Duodenal mucosa (tissue), 2 donors: Measurements from ENCODE around the gene TLE4.
"Not testable (repeated sequence)": the region's sequence is repeated elsewhere in the genome, so short reads cannot be mapped to it uniquely, and the experiment has no call there.

ENCODE experiments used
- H3K27ac ChIP-seq: one replicate; pipeline ENCODE4 v1.7.0; 2013; ENCODE audit warnings: low read depth, low read length
- H3K27me3 ChIP-seq, 2 donors: one replicate each; pipeline ENCODE4 v1.7.0; 2013; ENCODE audit warnings: low read length in 2 of 2, control low read depth in 1 of 2; ENCODE audit not compliant: insufficient read depth in 2 of 2, control insufficient read depth in 1 of 2
- H3K36me3 ChIP-seq, 2 donors: one replicate each; pipeline ENCODE4 v1.7.0; 2013; ENCODE audit warnings: low read length in 2 of 2, control low read depth in 1 of 2; ENCODE audit not compliant: insufficient read depth in 2 of 2, control insufficient read depth in 1 of 2
- H3K4me1 ChIP-seq, 2 donors: one replicate each; pipeline ENCODE4 v1.7.0; 2013; ENCODE audit warnings: low read length in 2 of 2, control low read depth in 1 of 2; ENCODE audit not compliant: insufficient read depth in 2 of 2, control insufficient read depth in 1 of 2
- H3K4me3 ChIP-seq, 2 donors: one replicate each; pipeline ENCODE4 v1.7.0; 2013; ENCODE audit warnings: low read length in 2 of 2, low read depth in 1 of 2
- H3K9ac ChIP-seq, 2 donors: one replicate each; pipeline ENCODE4 v1.7.0; 2013; ENCODE audit warnings: low read length in 2 of 2, low read depth in 1 of 2
- H3K9me3 ChIP-seq, 2 donors: one replicate each; pipeline ENCODE4 v1.7.0; 2013; ENCODE audit warnings: low read length in 2 of 2, control low read depth in 1 of 2; ENCODE audit not compliant: control insufficient read depth in 1 of 2

TLE4 gene

DNA sequence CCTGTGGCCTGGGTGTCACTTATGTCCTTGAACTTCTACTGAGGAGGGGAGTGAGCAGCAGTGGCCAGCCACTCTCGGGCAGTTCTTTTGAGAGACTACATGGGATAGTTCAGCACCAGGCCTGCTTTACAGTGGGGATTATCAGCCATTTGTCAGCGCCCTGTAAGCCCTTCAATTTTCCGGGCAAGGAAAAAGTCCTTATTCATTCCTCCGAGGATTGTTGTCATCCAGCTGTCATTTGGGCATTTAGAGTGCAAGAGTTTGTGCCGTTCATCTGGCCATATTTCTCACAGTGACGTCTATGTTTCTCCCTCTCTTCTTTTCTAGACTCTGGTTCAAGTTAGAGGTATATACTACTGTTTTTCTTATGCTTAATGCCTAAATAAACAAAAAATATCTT lies 172.8 kb downstream of the TLE4 start:
- Histone ChIP-seq H3K4me1 (no peaks in the 10 kb centered on the region), H3K36me3 (no peaks in the 10 kb centered on the region), H3K27me3 (no peaks in the 10 kb centered on the region), H3K9ac (no peak overlapping the region), H3K9me3 (no peaks in the 10 kb centered on the region), H3K4me3 (no peak overlapping the region), H3K27ac (no peak overlapping the region)

DNA sequence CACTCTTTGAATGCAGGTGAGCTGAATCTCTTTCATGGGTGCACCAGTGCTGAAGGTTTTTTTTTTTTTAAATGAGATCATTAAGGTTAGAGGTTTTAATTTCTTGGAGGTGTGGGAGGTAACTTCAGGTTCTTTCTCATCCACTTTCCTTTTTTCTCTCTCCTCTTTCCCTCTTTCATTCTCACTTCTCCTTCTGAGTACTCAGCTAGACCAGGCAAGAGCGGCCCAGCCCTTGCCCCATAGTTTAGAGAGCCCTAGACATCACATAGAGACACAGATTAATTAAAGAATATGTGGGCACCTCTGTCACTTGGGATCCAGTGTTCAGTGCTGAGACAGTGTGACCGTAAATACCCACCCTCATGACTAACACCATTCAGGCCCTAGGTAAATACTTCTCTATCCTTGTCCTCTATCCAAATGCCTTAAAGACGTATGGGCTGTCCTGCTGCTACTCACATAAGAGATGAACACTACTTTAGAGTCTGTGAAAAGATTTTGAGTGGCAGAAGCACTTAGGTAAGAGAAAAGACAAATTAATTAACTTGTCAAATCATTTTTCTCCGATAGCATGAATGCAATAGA lies 174.1 kb downstream of the TLE4 start:
- Histone ChIP-seq H3K27ac (no peak overlapping the region), H3K4me3 (no peak overlapping the region)

DNA sequence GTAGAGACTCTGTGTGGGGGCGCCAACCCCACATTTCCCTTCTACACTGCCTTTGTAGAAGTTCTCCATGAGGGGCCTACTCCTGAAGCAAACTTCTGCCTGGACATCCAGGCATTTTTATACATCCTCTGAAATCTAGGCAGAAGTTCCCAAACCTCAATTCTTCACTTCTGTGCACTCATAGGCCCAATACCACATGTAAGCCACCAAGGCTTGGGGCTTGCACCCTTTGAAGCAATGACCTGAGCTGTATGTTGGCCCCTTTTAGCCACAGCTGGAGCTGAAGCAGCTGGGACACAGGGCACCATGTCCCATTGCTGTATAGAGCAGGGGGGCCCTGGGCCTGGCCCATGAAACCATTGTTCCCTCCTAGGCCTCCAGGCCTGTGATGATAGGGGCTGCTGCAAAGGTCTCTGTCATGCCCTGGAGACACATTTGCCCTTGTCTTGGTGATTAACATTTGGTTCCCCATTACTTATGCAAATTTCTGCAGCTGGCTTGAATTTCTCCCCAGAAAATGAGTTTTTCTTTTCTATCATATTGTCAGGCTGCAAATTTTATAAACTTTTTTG lies 180.2 kb downstream of the TLE4 start:
- not testable (repeated sequence) for H3K27ac ChIP-seq, H3K9me3 ChIP-seq, H3K36me3 ChIP-seq, H3K4me3 ChIP-seq, H3K4me1 ChIP-seq, H3K9ac ChIP-seq, H3K27me3 ChIP-seq

More for the DNA sequence above, 174.1 kb downstream of the TLE4 start:
- no peaks in the 10 kb centered on the region for H3K36me3 ChIP-seq
- no peaks in the 10 kb centered on the region for H3K27me3 ChIP-seq
- no peak overlapping the region for H3K9ac ChIP-seq
- no peaks in the 10 kb centered on the region for H3K4me1 ChIP-seq
- no peaks in the 10 kb centered on the region for H3K9me3 ChIP-seq

DNA sequence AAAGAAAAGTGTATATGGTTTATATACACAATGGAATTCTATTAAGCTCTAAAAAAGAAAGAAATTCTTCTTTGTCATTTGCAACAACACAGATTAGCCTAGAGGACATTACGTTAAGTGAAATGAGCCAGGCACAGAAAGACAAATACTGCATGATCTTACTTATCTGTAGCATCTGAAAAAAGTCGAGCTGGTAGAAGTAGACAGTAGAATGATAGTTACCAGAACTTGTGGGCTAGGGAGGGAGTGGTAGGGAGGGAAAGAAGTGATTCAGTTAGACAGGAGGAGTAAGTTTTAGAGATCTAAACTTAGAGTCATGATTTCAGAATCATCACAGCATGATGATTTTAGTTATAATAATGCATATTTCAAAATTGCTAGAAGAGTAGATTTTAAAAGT lies 184.6 kb downstream of the TLE4 start:
- Histone ChIP-seq H3K9ac (no peak overlapping the region), H3K4me1 (no peaks in the 10 kb centered on the region), H3K36me3 (no peaks in the 10 kb centered on the region), H3K4me3 (no peak overlapping the region), H3K27ac (no peak overlapping the region), H3K9me3 (no peaks in the 10 kb centered on the region), H3K27me3 (no peaks in the 10 kb centered on the region)

DNA sequence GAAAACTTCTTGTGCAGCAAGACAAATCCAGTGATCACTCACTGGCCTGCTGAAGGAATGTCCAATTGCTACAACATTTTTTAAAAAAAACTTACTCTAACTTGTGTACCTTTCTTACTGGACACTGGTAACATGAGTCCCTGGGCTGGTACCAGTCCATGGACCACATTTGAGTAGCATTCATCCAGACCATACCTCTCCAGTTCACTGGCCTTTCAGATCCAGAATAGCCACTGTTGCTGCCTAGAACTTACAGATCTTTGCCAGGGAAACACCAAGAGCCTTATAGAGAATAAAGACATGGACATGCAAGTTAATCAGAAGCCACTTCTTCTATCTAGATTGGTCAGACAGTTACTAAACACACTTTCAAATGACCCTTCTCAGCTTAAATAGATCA lies 185.3 kb downstream of the TLE4 start:
- Histone ChIP-seq H3K4me3 (no peak overlapping the region), H3K27me3 (no peaks in the 10 kb centered on the region), H3K27ac (no peak overlapping the region), H3K36me3 (no peaks in the 10 kb centered on the region), H3K9ac (no peak overlapping the region), H3K4me1 (no peaks in the 10 kb centered on the region), H3K9me3 (no peaks in the 10 kb centered on the region)

DNA sequence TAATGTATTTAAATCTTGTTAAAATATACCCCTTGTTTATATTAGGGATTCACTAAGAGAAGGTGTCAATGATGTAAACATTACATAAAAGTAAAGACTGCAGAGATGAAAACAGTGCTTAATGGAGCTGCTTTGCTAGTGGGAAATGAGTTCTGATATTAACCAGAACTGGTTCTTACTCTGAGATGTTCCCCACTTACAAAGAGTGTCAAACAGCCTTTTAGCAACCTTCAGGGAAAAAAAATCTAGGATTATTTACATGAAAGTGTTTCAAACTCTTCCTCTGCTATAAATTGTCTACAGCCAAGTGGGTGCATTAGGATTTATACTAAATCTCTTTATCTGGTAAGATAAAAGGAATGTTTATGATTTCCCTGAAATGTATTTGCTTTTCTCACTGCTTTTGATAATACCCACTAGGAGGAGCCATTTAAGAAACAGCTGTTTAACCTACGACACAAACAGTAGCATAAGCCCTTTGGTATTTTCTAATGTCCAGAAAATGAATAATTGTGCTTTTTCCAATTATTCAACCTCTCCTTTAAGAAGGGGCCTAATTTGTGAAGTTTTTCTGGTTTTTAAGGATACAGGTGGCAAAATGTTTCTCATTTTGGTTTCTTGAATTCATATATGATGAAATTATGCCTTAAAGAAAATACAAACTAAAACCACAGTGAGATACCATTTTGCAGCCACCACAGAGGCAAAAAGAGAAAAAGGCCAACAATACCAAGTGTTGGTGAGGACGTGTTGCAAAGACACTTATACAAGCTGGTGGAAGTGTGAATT lies 186.3 kb downstream of the TLE4 start:
- H3K4me3 ChIP-seq, result no peak overlapping the region
- no peak overlapping the region for H3K27ac ChIP-seq

DNA sequence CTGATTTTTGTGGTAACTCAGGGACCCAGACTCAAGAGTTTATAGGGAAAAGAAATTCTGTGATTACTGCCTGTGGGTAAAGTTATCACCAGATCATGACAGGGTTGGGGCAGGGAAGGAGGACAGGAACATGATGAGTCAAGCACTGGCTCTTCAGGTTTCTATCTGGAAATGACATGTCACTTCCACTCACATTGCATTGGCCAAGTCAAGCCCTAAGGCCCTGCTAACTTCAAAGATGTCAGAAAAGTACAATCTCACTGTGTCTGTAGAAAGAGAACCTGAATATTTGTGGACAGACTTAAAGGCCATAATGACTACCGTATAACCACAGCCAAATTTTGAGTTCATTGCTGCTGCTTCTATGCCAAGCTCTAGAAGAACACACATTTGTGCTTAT lies 187.7 kb downstream of the TLE4 start:
- Histone ChIP-seq H3K27ac (no peak overlapping the region), H3K9me3 (no peaks in the 10 kb centered on the region), H3K9ac (no peak overlapping the region), H3K4me1 (no peaks in the 10 kb centered on the region), H3K27me3 (no peaks in the 10 kb centered on the region), H3K36me3 (no peaks in the 10 kb centered on the region), H3K4me3 (no peak overlapping the region)

More for the DNA sequence above, 186.3 kb downstream of the TLE4 start:
- H3K4me1 ChIP-seq, result no peaks in the 10 kb centered on the region
- no peaks in the 10 kb centered on the region for H3K27me3 ChIP-seq
- no peak overlapping the region for H3K9ac ChIP-seq
- no peaks in the 10 kb centered on the region for H3K36me3 ChIP-seq
- no peaks in the 10 kb centered on the region for H3K9me3 ChIP-seq

DNA sequence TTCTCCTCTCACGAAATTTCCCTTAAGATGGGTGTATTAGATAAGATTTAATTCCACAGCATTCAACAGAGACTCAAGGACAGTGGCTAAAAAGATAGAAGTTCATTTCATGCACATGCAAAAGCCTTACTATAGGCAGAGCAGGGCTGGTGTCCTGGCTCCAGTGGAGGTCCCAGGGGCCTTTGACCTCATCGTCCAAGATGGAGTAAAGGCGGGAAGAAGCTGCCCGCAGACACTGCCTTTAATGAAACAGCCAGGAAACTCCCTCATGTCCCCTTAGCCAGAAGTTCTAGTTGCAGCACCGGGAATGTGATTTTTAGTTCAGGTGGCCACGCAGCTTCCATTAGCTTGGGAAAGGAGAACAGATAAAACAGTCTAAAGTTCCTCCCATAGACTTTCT lies 190.3 kb downstream of the TLE4 start:
- no peak overlapping the region for H3K9ac ChIP-seq
- no peaks in the 10 kb centered on the region for H3K27me3 ChIP-seq
- no peak overlapping the region for H3K27ac ChIP-seq
- H3K36me3 ChIP-seq, result no peaks in the 10 kb centered on the region
- H3K4me3 ChIP-seq, result no peak overlapping the region
- H3K4me1 ChIP-seq, result no peaks in the 10 kb centered on the region
- no peaks in the 10 kb centered on the region for H3K9me3 ChIP-seq

DNA sequence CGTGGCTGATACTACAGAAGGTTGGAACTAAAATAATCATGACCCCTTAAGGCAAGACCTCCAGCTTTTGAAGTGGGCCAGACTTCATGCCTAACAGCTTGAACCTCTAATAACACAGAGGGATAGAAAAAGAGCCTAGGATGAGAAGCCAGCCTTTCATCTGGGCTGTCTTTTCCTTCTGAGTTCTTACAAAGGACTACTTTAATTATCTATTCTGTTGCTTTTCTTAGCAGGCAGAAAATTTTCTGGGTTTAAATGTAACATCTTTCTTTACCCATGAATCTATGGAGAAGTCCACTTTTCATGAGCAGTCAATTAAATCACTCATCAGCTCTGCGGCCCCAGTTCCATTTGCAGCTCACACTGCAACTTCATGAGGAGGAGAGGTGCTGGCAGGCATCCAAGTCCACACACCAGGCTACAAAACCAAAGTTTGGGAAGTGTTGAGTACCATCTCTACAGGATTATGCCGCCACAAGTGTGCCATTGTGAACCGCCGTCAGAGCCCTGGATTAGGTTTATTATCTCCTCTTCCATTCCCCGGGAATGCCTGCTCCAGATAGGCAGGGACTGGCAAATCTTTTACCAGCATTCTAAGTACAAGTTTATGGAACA lies 192.0 kb downstream of the TLE4 start:
- Histone ChIP-seq H3K36me3 (no peaks in the 10 kb centered on the region), H3K4me3 (no peak overlapping the region), H3K27me3 (no peaks in the 10 kb centered on the region), H3K9ac (no peak overlapping the region), H3K27ac (no peak overlapping the region), H3K4me1 (no peaks in the 10 kb centered on the region), H3K9me3 (no peaks in the 10 kb centered on the region)

DNA sequence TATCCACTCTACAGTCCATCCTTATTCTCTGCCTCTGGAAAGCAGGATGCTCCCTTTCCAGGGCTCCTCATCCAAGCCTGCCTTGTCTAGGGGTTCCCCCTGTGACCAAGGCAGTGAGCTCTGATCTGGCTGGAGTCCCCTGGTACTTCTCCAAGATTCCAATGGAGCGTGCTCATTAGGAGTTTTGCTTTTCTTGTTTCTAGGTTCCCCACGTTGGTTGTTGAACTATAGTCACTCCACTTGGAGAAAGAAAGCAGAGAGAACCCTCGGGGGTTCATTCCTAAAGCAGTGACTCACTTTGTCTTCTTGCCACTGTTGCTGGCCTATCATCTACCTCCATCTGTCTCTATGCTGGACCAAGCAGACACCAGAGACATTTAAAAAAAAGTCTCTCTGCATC lies 192.6 kb downstream of the TLE4 start:
- Histone ChIP-seq H3K27me3 (no peaks in the 10 kb centered on the region), H3K9me3 (no peaks in the 10 kb centered on the region), H3K9ac (no peak overlapping the region), H3K4me1 (no peaks in the 10 kb centered on the region), H3K36me3 (no peaks in the 10 kb centered on the region), H3K4me3 (no peak overlapping the region), H3K27ac (no peak overlapping the region)
